PC-9 (cell line): ENCODE results near the gene RNF223. TPM values are rescaled to one million over a fixed set of nuclear protein-coding genes. Genes with fewer than 3 reads are reported as not detected.

ENCODE experiments used
- BruUV-seq: library from RNA; stranded (reverse); fragments of 400-500 nt; replicated peaks from 2 replicates; lab custom pipeline; 2021; lab: Mats Ljungman, UMichigan
- CTCF ChIA-PET: fragments of 300-600 bp; sonication (Branson Sonifier 250); formaldehyde crosslinking; loops from one replicate; lab custom pipeline; 2022; ENCODE audit warnings: antibody characterized with exemption; lab: Charles Lee
- POLR2A ChIA-PET: fragments of 300-600 bp; sonication (Branson Sonifier 250); formaldehyde crosslinking; loops from one replicate; lab custom pipeline; 2022; ENCODE audit warnings: antibody characterized with exemption; ENCODE audit not compliant: unreplicated experiment; lab: Charles Lee
- DNase-seq, 2 experiments: peaks; one replicate each; pipeline versions ENCODE4 v3.0.0 to v3.0.0-alpha.2; 2015 to 2022; ENCODE audit warnings: mixed read lengths in 1 of 2
- H2AFZ ChIP-seq: fragments of 200-600 bp; sonication (generic); 2 replicates; pipeline ENCODE4 v1.8.1; 2017; ENCODE audit warnings: antibody characterized with exemption
- H3F3A ChIP-seq: fragments of 200-600 bp; sonication (generic); 2 replicates; pipeline ENCODE4 v1.8.1; 2017; ENCODE audit warnings: antibody characterized with exemption, mild to moderate bottlenecking, low read depth; ENCODE audit not compliant: insufficient read depth
- H3K27ac ChIP-seq: fragments of 200-600 bp; sonication (generic); 2 replicates; pipeline ENCODE4 v1.6.1; 2016; ENCODE audit warnings: mixed run types
- H3K27me3 ChIP-seq: fragments of 200-600 bp; sonication (generic); 2 replicates; pipeline ENCODE4 v1.6.1; 2016; ENCODE audit warnings: low read depth, mixed run types; ENCODE audit not compliant: insufficient read depth
- H3K36me3 ChIP-seq: fragments of 200-600 bp; sonication (generic); 2 replicates; pipeline ENCODE4 v1.6.1; 2016; ENCODE audit warnings: low read depth, mixed run types
- H3K4me1 ChIP-seq: fragments of 200-600 bp; sonication (generic); replicated peaks from 2 replicates; pipeline ENCODE4 v1.6.1; 2016; ENCODE audit warnings: mixed run types; ENCODE audit not compliant: insufficient read depth
- H3K4me2 ChIP-seq: fragments of 200-600 bp; sonication (generic); 2 replicates; pipeline ENCODE4 v1.6.1; 2017; ENCODE audit warnings: mixed run types
- H3K4me3 ChIP-seq: fragments of 200-600 bp; sonication (generic); 2 replicates; pipeline ENCODE4 v1.6.1; 2016; ENCODE audit warnings: mixed run types
- H3K79me2 ChIP-seq: fragments of 200-600 bp; sonication (generic); 2 replicates; pipeline ENCODE4 v1.6.1; 2017; ENCODE audit warnings: low read depth, mixed run types
- H3K9me2 ChIP-seq: fragments of 200-600 bp; sonication (generic); 2 replicates; pipeline ENCODE4 v1.8.1; 2017; ENCODE audit warnings: mild to moderate bottlenecking; ENCODE audit not compliant: insufficient read depth
- H3K9me3 ChIP-seq: fragments of 200-600 bp; sonication (generic); 2 replicates; pipeline ENCODE4 v1.8.1; 2016; ENCODE audit warnings: low read depth; ENCODE audit not compliant: insufficient read depth
- H4K20me1 ChIP-seq: fragments of 200-600 bp; sonication (generic); 2 replicates; pipeline ENCODE4 v1.8.1; 2017; ENCODE audit not compliant: insufficient read depth
- EZH2 ChIP-seq: fragments of 200-600 bp; sonication (generic); IDR thresholded peaks from 2 replicates; pipeline ENCODE4 v1.8.0; 2017; ENCODE audit warnings: antibody characterized with exemption, low read depth
- intact Hi-C: fragments of 100-400 bp; cut with micrococcal nuclease; formaldehyde crosslinking; loops from one replicate; pipeline ENCODE4 v1.10.0; 2022; ENCODE audit not compliant: unreplicated experiment
- total RNA-seq: library from RNA; stranded (reverse); gene quantifications from 2 replicates; pipeline ENCODE4 v1.2.3, GENCODE V29; 2021
- TF ChIP-seq, protein P1 (sequence below): fragments of 200-600 bp; sonication (generic); conservative IDR thresholded peaks from 2 replicates; pipeline ENCODE4 v1.6.1; 2017; ENCODE audit warnings: mixed run types, antibody characterized with exemption, mild to moderate bottlenecking, moderate library complexity

The RNF223 gene
- total RNA-seq, 1 experiment from 2014 or later = 3.6 TPM

DNA sequence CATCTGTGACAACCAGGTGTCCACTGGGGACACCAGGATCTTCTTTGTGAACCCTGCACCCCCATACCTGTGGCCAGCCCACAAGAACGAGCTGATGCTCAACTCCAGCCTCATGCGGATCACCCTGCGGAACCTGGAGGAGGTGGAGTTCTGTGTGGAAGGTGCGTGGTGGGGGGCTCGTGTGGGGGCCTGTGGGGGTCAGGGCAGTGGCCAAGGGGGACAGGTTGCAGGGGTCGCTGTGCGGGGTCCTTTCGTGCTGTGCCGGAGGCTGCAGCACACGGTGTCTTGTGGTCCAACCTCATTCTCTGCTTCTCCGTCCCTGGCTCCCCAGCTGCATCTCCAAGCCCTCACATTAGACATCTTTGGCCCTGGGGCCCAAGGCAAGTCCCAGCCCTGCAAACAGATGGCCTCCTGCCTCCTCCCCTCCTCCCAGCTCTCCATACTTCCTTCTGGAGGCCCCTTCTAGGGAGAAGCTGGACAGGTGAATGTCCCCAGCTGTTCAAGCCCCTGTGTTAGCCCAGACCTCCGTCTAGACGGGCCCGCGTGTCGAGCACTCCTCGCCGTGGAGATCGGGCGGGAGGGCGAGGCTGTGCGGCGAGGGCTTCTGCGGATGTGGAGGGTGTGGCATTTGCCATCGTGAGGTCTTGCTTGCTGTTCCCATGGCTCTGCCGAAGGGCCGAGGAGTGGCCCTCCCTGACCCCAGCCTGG lies 51.6 kb downstream of the RNF223 start:
- peaks cover 62% of the 10 kb centered on the region for H3K79me2 ChIP-seq
- peaks cover 5% of the 10 kb centered on the region; the same call in 1 of the 2 replicates for H4K20me1 ChIP-seq
- peak overlapping the region; percentile 95 for H3K4me2 ChIP-seq
- H3K9me3 ChIP-seq = no peaks in the 10 kb centered on the region
- BruUV-seq = no TSS peak
- H3K9me2 ChIP-seq = no peaks in the 10 kb centered on the region
- no peak overlapping the region for H2AFZ ChIP-seq
- peaks cover 40% of the 10 kb centered on the region for H3K4me1 ChIP-seq
- peaks cover 28% of the 10 kb centered on the region for H3F3A ChIP-seq
- ChIA-PET CTCF (no interaction called here), POLR2A (no interaction called here)
- no peaks in the 10 kb centered on the region for H3K36me3 ChIP-seq
- intact Hi-C loops = loop anchor here (5.0 kb wide), 1 partner anchor 50 kb away; the partner anchor contains the start of gene RNF223
- DNase-seq = no peak
- peak overlapping the region; percentile 76; the same call in 1 of the 2 replicates for H3K27ac ChIP-seq
- H3K4me3 ChIP-seq = peak overlapping the region; percentile 80; the same call in 1 of the 2 replicates
- no peak for TF ChIP-seq EZH2
- TF ChIP-seq, protein P1, sequence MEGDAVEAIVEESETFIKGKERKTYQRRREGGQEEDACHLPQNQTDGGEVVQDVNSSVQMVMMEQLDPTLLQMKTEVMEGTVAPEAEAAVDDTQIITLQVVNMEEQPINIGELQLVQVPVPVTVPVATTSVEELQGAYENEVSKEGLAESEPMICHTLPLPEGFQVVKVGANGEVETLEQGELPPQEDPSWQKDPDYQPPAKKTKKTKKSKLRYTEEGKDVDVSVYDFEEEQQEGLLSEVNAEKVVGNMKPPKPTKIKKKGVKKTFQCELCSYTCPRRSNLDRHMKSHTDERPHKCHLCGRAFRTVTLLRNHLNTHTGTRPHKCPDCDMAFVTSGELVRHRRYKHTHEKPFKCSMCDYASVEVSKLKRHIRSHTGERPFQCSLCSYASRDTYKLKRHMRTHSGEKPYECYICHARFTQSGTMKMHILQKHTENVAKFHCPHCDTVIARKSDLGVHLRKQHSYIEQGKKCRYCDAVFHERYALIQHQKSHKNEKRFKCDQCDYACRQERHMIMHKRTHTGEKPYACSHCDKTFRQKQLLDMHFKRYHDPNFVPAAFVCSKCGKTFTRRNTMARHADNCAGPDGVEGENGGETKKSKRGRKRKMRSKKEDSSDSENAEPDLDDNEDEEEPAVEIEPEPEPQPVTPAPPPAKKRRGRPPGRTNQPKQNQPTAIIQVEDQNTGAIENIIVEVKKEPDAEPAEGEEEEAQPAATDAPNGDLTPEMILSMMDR = no peak
- no peaks in the 10 kb centered on the region for H3K27me3 ChIP-seq

DNA sequence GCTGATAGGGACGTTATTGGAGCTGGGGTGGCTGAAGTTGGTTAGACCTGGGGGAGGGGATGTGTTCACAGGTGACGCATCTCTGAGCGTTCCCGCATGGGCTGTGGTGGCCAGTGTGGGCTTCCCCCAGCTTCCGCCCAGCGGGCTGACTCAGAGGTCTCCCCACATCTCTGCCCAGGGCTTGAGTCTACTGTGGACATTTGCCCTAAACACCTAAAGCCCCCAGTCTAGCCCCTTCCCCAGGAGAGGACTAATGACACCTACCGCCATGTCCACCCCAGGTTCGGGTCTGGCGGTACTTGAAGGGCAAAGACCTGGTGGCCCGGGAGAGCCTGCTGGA lies 52.2 kb downstream of the RNF223 start:
- H3K79me2 ChIP-seq = peaks cover 56% of the 10 kb centered on the region
- intact Hi-C loops = loop anchor here (1.0 to 5.0 kb wide), 2 partner anchors 50 to 286 kb away; partner anchors contain the start of genes PUSL1 and RNF223

More for the DNA sequence above, 52.2 kb downstream of the RNF223 start:
- ChIA-PET CTCF (no interaction called here), POLR2A (no interaction called here)
- Histone ChIP-seq H3K27ac (peak overlapping the region; percentile 76), H2AFZ (no peak overlapping the region), H3K9me2 (no peaks in the 10 kb centered on the region), H3K9me3 (no peaks in the 10 kb centered on the region), H4K20me1 (peaks cover 5% of the 10 kb centered on the region; the same call in 1 of the 2 replicates), H3K36me3 (no peaks in the 10 kb centered on the region), H3K4me2 (peak overlapping the region; percentile 95), H3F3A (peaks cover 28% of the 10 kb centered on the region), H3K4me1 (peaks cover 40% of the 10 kb centered on the region), H3K27me3 (no peaks in the 10 kb centered on the region), H3K4me3 (peak overlapping the region; percentile 80; the same call in 1 of the 2 replicates)
- BruUV-seq = no TSS peak
- peak; percentile 66 to 67 for DNase-seq
- TF ChIP-seq, protein P1 = no peak
- TF ChIP-seq EZH2 = no peak
